HL-60/S4 (cell line): Measurements from ENCODE around the gene POLN.

ENCODE experiments used
- in situ Hi-C: fragments of 300-500 bp; cut with MboI; formaldehyde crosslinking; loops from 2 replicates; pipeline ENCODE4 v1.14.3; 2022; ENCODE audit warnings: low sequenced_read_pairs

POLN gene

DNA sequence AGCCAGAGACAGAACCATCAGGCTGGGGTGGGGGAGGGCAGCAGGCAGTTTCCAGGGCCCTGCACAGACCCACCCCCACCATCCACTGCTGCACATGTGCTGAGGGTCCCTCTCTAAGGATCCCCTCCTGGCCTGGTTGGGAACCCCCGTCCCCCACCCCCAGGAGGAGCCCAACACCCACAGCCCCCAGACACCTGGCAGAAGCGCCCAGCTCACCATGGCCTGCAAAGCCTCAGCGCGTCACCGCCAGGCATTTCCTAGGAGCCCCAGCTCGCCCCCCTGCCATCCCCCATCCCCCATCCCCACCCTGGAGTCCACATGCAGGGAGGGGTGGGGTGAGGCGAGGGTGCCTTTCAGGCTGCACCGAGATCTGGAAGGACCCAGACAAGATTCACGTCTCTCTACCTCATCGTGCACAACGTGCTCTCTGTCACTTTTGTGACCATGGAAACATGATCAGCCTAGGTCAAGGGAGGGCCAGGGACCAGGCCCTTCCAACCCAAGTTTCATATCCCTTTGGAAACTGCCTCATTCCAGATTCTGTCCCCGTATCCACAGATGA lies 10.7 kb upstream of the POLN start:
- in situ Hi-C loops = no loop called here

DNA sequence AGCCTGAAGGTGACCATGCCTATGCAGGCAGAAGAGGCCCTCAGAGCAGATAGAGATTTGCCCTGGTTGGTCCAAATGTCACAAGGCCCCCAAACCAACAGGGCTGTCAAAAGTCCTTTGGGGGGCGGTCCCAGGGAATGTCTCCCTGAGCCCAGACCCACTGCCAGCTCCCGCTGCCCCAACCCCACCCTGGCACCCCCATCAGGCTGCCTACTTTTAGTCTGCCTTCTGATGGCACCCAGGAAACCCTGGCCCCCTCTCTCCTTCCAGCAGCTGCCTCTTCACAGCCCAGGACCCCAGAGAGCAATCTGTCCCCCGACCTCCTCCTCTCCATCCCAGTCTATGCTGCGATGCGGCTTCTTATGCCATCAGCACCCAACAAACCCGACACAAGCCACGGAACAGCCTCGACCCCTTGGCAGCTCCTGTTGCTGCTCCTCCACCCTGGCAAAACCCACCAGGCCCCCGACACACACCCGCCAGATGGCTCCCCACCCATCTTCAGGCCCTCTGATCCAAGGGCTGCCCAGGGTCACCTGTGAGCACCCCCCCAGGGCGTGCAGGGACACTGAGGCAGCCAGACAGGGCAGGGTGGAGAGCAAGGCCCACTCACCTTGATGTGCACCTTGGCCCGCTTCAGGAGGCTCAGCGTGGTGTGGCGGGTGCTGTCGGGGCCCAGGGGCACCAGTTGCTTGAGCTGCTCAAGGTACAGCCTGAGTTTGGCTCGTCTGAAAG lies 10.0 kb upstream of the POLN start:
- in situ Hi-C loops = no loop called here

DNA sequence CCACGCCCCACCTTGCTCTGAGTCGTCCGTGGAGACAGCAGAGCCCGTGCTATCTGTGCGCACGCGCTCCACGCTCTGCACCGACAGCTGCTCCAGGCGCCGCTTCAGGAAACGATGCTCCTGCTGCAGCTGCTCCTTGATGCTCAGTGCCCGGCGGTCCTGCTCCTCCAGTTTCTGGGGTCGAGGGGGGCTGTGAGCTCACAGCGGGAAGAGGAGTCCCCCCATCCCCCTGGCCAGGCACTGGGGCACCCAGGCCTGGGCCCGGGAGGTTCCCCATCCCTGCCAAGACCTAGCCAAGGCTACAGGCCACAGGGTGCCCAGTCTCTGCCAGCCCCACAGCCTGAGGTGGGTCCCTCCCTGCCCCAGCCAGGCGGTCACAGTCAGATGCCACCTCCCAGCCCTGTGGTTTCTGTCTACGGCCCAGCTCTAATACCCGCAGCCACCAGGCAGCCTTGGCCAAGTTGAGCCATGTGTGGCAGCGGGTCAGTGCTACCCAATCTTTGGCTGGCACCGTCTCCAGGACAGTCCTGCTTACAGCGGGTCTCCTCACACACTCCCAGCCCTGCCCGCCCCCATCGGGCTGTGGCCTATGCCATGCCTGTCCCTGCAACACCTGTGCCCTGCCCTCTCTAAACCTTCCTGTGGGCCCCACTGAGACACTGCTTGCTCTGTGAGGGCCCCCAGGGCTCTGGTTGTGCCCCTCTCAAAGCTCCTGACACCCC lies 9.3 kb upstream of the POLN start:
- in situ Hi-C loops = no loop called here

DNA sequence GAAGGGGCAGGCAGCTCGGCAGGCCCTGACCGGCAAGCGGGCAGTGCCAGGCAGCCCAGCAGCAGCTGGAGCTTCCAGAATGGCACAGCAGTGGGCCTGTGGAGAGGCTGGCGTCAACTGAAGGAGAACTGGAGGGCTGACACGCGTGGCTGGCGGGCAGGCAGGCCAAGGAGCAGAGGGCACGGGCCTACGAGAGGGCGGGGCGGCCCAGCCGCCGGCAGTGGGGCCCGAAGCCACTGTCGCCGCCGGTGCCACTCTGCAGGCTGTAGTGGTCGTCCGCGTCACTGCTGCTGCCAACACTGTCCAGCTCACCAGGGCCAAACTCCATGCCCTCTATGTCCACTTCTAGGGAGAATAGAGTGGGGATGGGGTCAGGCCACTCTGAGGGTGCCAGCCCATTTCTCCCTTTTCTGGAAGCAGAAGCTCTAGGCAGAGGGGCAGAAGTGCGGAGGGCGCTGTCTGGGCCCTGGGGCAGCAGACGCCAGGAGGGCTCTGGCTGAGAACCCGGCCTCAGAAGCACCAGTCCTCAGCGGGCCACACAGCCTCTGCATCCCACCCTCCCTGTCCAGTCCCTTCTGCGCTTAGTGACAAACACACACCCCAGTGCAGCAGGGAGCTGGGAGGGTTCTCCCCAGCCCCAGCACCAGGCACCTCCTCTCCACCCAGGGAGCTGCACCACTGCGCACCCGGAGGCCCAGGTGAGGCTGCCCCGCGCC lies 8.6 kb upstream of the POLN start:
- in situ Hi-C loops = no loop called here

DNA sequence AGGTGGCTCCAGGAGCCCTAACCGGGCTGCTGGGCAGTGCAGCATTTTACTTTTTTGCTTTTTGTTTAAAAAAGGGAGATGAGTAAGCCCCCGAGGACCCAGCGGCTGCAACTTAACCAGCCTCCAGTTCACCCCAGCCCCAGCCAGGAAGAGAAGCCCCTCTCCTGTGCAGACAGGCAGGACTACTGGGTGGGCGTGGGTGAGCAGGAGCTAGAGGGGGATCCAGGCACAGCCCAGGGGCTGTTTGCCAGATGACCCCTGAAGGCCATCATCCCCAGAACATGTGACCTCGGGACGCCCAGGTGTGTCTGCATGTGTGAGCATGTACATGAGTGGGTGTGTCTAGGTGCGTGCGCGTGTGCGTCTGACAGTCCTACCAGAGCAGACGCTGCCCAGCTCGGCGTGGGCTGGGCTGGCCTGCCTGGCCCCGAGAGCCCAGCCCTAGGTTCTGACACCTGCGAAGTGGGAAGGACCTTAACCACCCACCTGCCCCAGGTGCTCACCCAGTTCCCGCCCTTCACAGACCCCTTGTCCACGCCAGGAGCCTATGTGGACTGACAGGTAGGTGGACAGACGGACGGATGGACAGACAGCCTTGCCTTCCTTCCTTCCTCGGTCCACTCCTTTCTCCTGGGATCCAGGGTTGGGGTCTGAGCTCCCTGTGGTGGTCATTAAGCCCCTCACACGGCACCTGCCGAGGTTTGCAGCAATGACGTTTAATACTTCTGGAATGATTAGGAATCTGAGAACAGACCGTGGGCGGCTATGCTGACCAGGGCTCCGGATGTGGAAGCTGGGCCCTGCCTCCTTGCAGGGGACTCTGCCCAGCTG lies 7.8 kb upstream of the POLN start:
- in situ Hi-C loops = no loop called here

DNA sequence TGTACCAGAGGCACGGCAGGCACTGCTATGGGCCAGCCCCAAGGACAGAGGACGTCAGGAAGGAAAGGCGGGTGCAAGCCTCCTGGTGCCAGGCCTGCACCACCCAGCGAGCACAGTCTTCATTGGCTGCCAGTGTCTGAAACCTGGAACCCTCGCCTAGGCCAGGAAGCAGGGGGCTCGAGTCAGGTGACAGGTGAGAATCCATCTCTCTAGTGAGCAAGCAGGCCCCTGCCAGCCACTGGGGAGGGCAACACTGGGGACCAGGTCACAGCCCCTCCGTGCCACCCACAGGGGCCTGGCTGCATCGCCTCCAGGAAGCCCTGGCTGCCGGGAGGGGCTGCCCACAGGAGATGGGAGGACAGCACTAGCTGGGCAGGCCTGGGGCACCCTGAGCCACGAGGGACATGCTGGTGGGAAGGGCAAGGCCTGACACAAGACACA lies 6.9 kb upstream of the POLN start:
- in situ Hi-C loops = no loop called here

DNA sequence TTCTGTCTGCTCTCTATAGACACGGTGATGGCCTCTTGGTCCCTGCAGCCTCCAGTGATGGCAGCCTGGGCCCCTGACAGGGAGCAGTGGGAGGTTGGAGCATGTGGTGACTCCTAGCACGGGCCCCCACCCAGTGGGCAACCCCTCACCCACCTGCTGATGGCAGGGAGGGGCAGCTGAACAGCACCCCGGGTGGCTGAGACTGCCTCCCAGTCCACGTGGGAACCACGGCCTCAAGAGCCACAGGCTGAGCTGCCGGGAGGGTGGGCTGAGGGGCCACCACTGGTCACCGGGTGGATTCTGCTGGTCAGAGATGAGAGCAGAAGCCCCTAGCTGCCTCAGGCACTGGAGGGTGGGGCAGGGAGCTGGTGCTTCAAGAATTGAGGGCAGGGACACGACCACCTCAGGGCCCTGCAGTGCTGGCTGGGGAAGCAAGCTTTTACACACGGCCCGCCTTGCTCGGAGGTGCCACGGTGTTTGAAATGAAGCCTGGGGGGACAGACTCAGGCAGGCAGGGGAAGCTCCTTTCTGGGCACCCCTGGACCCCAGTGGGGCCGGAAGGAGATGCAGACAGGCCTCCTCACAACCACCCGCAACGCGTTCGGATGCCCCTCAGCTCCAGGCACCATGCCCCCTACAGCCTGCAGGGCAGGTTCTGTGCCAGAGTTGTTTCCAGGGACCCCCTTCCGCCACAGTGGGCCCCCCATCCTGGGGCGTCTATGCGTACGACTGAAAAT lies 6.3 kb upstream of the POLN start:
- in situ Hi-C loops = no loop called here

DNA sequence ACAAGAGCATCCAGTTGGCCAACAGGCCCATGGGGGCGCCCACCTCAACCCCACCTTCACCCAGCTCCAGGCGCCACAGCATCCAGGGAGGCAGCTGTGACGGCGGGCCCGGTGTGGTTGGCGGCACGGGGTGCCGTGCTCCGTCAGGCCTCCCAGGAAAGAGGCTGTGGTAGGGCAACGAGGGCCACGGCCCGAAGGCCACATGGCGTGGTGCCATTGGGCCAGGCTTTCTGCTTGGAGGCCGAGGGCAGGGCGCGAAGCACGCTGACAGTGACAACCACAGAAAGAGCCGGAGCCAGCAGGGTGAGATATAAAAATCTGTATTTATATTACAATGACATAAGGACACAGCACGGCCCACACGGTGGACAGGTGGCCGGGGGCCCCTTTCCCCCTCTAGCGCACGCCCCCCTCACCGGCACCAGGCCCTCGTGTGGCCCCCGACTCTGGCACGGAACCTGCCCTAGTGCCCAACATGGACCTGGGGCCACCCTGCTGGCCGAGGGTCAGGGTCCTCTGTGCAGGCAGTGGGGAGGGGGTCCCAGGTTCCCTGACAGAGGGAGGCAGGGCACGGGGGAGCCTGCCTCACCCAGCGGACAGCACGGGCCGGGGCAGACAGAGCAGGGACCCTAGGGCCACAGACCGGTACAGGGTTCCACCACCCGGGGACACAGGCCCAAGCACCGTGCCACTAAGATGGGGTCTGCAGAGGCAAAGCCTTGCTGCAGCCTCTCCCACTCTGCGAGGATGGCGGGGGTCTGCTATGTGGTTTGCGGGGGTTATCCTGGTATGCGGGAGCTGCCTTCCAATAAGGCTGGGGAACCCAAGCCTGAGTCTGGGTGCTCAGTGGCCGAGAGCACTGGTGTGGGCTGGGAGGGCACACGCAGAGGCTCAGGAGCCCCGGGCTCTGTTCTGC lies 5.5 kb upstream of the POLN start:
- in situ Hi-C loops = no loop called here

DNA sequence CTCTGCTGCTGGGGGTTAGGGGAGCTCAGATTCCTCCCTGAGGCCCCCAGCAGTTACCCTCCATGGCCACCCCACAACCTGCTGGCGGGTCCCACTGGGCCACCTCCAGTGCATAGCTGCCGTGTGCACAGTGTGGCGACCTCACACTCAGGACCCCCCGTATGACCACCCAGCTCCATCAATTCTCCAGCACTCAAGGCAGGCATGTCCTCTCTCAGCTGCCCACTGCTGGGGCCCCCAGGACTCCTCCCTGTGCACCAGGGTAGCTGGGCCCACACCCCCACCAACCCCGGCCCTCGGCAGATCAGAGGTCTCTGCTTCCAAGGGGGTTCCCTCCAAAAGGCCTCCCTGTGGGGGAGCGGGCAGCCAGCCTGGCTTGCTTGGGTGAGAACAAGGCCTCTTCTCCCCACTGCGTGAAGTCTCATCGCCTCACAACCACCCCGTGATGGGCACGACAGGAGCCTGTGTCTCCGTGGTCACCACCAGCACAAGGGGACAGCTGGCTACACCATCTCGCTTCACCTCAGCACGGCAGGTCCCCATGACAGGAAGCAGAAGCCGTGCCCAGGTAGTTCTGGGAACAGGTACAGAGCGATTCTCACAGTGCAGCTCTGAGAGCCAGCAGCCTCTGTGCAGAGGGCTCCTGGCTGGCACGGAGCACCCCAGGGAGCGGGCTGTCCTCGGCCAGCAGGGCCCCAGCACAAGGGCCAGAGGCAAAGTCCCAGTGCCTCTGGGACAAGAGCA lies 4.6 kb upstream of the POLN start:
- in situ Hi-C loops = no loop called here

DNA sequence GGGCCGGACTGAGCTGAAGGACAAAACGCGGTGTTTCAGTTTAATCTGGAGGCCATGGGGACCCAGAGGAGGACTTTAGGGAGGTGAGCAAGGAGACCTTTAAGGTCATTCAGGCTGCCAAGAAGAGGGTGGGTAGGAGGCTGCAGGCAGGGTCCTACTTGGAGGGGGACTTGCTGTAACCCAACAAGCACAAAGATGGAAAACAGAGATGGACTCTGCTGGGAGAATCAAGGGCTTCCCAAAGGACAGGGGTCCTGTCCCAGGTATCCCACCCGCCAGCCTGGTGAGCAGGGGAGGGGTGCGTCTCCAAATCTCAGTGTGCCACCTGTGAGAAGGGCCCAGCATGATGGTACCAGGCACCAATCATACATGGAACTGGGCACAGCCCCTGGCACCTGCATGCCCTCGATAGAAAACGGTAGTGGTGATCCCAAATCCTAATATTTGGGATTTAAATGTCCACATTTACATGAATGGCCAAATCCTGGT lies 3.9 kb upstream of the POLN start:
- in situ Hi-C loops = no loop called here

DNA sequence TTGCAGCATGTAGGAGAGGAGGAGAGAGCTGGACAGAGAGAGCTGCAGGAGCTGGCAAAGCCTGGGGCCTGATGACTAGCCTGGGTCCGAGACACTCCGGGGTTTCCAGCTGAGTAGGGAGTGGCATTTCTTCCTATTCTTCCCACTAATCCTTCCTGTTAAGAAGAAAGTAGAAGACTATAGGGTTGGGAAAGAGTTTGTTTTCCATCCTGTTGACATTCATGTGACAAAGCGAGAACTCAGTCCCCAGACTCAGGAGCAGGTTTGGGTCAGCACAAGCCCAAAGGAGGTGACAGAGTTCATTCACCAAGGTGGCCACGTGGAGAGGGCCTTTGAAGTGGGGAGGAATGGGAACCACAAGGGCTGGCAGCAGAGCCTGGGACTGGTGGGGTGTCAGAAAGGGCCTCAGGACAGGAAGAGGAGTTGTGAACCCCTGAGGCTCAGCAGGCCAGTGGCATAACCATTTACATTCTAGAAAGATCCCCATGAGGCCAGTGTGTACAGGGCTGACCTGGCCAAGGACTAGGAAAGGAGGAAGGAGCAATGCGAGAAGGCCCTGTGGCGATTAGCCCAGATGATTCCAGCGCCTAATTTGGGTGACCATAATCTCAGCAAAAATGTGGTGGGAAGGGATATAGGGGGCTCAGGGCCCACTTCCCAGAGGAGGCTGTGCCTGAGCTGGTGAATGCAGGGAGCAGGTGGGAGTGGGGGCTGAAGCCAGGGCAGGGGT lies 3.3 kb upstream of the POLN start:
- in situ Hi-C loops = no loop called here

DNA sequence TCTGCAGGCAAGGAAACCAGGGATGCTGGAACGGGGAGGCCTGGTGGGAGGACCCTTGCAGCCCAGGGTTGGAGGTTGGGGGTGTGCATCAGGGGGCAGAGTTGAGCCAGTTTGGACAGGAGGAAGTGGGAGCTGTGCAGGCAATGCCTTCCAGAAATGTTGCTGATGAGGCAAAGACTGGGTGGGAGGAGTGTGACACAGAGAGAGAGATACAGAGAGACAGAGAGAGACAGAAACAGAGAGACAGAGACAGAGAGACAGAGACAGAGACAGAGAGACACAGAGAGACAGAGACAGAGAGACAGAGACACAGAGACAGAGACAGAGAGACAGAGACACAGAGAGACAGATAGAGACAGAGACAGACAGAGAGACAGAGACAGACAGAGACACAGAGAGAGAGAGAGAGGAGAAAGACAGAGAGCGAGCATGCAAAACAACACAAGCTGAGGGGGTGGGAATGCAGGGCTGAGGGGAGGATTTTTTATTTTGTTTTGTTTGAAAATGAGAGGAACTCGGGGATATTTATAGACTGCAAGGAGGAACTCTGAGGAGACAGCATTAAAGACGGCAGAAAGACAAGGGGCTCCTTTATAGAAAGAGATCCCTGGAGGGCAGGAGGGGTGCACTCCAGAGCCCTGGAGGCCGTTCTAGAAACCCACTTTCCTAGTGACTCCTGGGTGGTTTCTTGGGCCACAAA lies 1.9 kb upstream of the POLN start:
- in situ Hi-C loops = no loop called here

DNA sequence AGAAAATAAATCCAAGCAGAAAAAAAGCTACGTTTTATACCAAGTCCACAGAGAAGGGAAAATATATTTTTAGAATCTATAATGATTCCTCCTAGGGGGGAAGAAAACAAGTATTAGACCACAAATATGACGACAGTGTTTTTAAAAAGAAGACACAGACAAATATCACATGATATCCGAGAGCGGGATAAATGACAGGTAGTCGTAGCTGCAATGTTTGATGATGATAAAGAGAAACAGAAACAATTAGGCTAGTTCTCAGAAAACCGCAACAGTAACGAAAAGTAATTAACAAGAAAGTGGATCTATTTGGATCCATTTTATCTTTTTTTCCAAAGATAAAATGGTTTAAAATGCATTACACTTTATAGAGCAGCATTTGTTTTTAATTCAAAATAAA lies 918 bp downstream of the POLN start:
- in situ Hi-C loops = no loop called here

DNA sequence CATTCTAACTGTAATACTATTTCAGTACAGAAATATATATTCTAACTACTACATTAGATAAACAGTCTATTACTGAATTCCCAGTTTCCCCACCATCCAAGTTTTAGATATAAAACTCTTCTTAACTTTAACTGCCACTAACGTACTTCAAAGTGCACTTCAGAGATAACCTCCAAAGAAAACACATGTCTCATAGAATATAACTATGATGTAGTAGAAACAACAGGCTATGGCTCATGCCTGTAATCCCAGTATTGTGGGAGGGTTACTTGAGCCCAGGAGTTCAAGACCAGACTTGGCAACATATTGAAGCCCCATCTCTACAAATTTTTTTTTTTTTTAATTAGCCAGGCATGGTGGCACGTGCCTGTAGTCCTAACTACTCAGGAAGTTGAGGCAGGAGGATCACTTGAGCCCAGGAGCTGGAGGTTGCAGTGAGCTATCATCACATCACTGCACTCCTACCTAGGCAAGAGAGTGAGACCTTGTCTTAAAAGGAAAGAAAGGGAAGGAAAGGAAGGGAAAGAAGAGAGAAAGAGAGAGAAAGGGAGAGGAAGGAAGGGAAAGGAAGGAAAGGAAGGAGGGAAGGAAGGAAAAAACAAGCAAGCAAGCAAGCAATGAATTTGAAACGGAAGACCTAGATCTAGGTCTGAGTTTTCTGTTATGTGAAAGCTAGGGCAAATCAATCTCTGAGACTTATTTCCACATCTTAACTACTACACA lies 4.8 kb downstream of the POLN start:
- in situ Hi-C loops = no loop called here

DNA sequence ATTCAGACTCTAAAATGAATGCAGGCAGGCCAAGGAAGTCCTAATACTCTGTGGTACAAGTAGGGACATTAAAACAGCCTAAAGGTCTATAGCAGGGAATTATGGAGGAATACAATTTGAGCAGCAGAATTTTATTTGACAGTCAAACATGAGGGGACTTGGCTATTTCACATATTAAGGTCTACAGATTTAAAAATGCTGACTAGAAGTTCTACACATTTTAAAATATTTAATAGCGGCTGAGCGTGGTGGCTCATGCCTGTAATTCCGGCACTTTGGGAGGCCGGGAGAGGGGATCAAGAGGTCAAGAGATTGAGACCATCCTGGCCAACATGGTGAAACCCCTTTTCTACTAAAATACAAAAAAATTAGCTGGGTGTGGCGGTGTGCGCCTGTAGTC lies 10.8 kb downstream of the POLN start:
- in situ Hi-C loops = no loop called here

DNA sequence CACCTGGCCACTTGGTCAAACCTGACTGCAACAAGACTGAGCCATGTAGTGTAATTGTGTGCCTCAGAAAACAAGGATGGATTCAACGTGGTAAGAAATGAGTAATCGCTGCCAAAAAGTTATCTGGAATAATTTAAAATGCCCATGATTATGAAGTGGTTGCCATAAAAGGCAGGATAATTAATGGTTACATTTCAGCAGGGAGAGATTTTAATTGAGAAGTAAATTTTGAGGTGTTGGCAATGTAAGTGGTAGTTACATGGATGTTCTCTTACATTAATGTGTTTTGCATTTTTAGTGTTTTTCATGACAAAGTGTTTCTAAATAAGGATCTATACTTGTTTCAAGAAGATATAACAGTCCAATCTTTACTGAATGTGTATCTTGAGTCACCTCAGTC lies 15.7 kb downstream of the POLN start:
- in situ Hi-C loops = no loop called here
